Breast epithelium (tissue), 3 donors: ENCODE data around the gene CCL20.

ENCODE experiments used
- POLR2A ChIP-seq: fragments of 450-650 bp; IDR thresholded peaks from one replicate; pipeline ENCODE4 v1.6.1; 2016; ENCODE audit warnings: antibody characterized with exemption, mild to moderate bottlenecking, moderate library complexity
- POLR2AphosphoS5 ChIP-seq, 3 donors: sonication (generic); formaldehyde crosslinking; IDR thresholded peaks; one replicate each; pipeline ENCODE4 v1.6.1; 2017; ENCODE audit warnings: antibody characterized with exemption in 3 of 3
- TF ChIP-seq, protein P1 (sequence below), 3 donors: fragments of 450-650 bp; IDR thresholded peaks; one replicate each; pipeline ENCODE4 v1.5.1; 2016 to 2017; ENCODE audit warnings: antibody characterized with exemption in 3 of 3, mild to moderate bottlenecking in 3 of 3, moderate library complexity in 3 of 3

GRCh38 chr2:227822416-227823003, 8.9 kb downstream of the CCL20 start:
- TF ChIP-seq POLR2A, result no peak
- TF ChIP-seq, protein P1, sequence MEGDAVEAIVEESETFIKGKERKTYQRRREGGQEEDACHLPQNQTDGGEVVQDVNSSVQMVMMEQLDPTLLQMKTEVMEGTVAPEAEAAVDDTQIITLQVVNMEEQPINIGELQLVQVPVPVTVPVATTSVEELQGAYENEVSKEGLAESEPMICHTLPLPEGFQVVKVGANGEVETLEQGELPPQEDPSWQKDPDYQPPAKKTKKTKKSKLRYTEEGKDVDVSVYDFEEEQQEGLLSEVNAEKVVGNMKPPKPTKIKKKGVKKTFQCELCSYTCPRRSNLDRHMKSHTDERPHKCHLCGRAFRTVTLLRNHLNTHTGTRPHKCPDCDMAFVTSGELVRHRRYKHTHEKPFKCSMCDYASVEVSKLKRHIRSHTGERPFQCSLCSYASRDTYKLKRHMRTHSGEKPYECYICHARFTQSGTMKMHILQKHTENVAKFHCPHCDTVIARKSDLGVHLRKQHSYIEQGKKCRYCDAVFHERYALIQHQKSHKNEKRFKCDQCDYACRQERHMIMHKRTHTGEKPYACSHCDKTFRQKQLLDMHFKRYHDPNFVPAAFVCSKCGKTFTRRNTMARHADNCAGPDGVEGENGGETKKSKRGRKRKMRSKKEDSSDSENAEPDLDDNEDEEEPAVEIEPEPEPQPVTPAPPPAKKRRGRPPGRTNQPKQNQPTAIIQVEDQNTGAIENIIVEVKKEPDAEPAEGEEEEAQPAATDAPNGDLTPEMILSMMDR (IDR thresholded peaks at IDR 0.05), result no peak
- TF ChIP-seq POLR2AphosphoS5 (IDR thresholded peaks at IDR 0.05), result no peak
